RWPE1 (cell line): ENCODE measurements around the gene KCNIP1.
A peak's percentile ranks its signal among the peaks of the same experiment; 100 is the strongest.

Experiments used
- CTCF ChIA-PET: fragments of 350-600 bp; sonication (Branson Sonifier 250); formaldehyde crosslinking; extraction: SDS; loops from one replicate; lab custom pipeline; 2021; lab: Yijun Ruan, JAX
- POLR2A ChIA-PET: fragments of 400-600 bp; formaldehyde crosslinking; extraction: SDS; loops from one replicate; lab custom pipeline; 2020; ENCODE audit warnings: antibody characterized with exemption; ENCODE audit not compliant: low non-redundant PET; lab: Yijun Ruan, JAX
- DNase-seq: peaks from one replicate; pipeline ENCODE4 v3.0.0; 2012; ENCODE audit warnings: low spot score
- H3K27ac ChIP-seq: fragments of 450-650 bp; 2 replicates; pipeline ENCODE4 v1.5.1; 2017
- TF ChIP-seq, protein P1 (sequence below): fragments of 450-650 bp; conservative IDR thresholded peaks from 2 replicates; pipeline ENCODE4 v1.5.1; 2017; ENCODE audit warnings: low read depth, mild to moderate bottlenecking

KCNIP1 gene

GRCh38 chr5:170498811-170499351, 4.9 kb upstream of the KCNIP1 start:
- ChIA-PET POLR2A (no interaction called here), CTCF (interaction anchor here (0.7 kb wide), 1 partner anchor 104 kb away, joined by 4 read pairs; no protein-coding TSS in a partner anchor)
- TF ChIP-seq, protein P1, sequence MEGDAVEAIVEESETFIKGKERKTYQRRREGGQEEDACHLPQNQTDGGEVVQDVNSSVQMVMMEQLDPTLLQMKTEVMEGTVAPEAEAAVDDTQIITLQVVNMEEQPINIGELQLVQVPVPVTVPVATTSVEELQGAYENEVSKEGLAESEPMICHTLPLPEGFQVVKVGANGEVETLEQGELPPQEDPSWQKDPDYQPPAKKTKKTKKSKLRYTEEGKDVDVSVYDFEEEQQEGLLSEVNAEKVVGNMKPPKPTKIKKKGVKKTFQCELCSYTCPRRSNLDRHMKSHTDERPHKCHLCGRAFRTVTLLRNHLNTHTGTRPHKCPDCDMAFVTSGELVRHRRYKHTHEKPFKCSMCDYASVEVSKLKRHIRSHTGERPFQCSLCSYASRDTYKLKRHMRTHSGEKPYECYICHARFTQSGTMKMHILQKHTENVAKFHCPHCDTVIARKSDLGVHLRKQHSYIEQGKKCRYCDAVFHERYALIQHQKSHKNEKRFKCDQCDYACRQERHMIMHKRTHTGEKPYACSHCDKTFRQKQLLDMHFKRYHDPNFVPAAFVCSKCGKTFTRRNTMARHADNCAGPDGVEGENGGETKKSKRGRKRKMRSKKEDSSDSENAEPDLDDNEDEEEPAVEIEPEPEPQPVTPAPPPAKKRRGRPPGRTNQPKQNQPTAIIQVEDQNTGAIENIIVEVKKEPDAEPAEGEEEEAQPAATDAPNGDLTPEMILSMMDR, result no peak

DNA sequence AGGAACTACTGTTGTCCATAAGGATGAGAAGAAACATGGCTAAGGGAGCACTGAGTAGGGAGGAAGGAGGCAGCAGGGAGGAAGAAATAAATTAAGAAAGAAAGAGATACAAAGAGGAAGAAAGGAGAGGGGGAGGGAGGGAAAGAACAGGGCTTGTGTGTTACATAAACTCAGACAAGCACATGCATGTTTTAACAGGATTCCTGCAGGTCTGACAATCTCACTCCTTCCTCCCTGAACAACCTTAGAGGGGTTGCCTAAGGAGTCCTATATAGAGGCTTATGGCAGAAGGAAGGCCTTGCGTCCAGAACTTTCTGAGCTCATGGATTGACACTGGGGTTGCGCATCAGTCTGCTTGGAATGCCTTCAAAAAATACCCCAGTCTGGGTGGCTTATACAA, 4.2 kb upstream of the KCNIP1 start:
- peak; percentile 53 for DNase-seq
- no peak overlapping the region for H3K27ac ChIP-seq
- CTCF ChIA-PET, result interaction anchor here (0.6 to 0.7 kb wide), 2 partner anchors 38 to 104 kb away, joined by 3 to 4 read pairs; no protein-coding TSS in a partner anchor
- TF ChIP-seq, protein P1, result no peak
- POLR2A ChIA-PET, result no interaction called here

More at GRCh38 chr5:170498811-170499351, 4.9 kb upstream of the KCNIP1 start:
- H3K27ac ChIP-seq, result no peak overlapping the region
- DNase-seq, result no peak

GRCh38 chr5:170501361-170501760, 2.5 kb upstream of the KCNIP1 start:
- ChIA-PET CTCF (interaction anchor here (0.6 kb wide), 1 partner anchor 836 kb away, joined by 3 read pairs; no protein-coding TSS in a partner anchor), POLR2A (no interaction called here)
- TF ChIP-seq, protein P1, result no peak
- no peak overlapping the region for H3K27ac ChIP-seq
- DNase-seq, result no peak

DNA sequence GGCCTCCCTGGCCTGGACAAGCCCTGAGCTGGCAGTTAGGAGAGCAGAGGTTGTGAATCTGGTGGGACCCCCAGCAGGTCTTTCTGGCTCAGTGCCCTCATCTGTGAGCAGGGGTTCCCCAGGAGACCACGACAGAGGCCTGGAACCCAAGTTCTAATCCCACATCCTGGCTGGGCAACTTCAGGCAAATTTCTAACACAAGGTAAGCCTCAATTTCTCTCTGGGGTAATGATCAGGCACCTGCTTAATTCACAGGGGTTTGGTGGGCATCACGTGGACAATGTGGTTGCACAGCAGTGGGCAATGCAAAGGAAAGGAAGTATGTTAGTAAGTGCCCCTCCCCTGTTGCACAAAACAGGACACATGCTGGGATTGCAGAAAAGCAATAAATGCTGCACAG, 1.9 kb upstream of the KCNIP1 start:
- no peak for DNase-seq
- TF ChIP-seq, protein P1, result no peak
- H3K27ac ChIP-seq, result no peak overlapping the region
- ChIA-PET CTCF (interaction anchor here (0.6 kb wide), 1 partner anchor 835 kb away, joined by 3 read pairs; no protein-coding TSS in a partner anchor), POLR2A (no interaction called here)

- no peak for DNase-seq
- POLR2A ChIA-PET, result no interaction called here
- CTCF ChIA-PET, result interaction anchor here (0.5 kb wide), 1 partner anchor 127 kb away, joined by 3 read pairs; no protein-coding TSS in a partner anchor
Observed at GRCh38 chr5:170504616-170505266, 921 bp downstream of the KCNIP1 start.

GRCh38 chr5:170508036-170508435, 4.2 kb downstream of the KCNIP1 start:
- ChIA-PET CTCF (interaction anchor here (2.0 kb wide), 1 partner anchor 73 kb away, joined by 6 read pairs; no protein-coding TSS in a partner anchor), POLR2A (no interaction called here)
- H3K27ac ChIP-seq, result no peak overlapping the region

More at GRCh38 chr5:170504616-170505266, 921 bp downstream of the KCNIP1 start:
- TF ChIP-seq, protein P1, result no peak
- H3K27ac ChIP-seq, result no peak overlapping the region

More at GRCh38 chr5:170508036-170508435, 4.2 kb downstream of the KCNIP1 start:
- no peak for DNase-seq
- TF ChIP-seq, protein P1, result no peak
